Measurements from ENCODE around the gene GRID1. TPM values are rescaled to one million over a fixed set of nuclear protein-coding genes. Genes with fewer than 3 reads are reported as not detected.

GRID1 gene
- total RNA-seq, 4 donors from 2014 or later, result 0.40 to 1.9 (median 1.00) TPM

DNA sequence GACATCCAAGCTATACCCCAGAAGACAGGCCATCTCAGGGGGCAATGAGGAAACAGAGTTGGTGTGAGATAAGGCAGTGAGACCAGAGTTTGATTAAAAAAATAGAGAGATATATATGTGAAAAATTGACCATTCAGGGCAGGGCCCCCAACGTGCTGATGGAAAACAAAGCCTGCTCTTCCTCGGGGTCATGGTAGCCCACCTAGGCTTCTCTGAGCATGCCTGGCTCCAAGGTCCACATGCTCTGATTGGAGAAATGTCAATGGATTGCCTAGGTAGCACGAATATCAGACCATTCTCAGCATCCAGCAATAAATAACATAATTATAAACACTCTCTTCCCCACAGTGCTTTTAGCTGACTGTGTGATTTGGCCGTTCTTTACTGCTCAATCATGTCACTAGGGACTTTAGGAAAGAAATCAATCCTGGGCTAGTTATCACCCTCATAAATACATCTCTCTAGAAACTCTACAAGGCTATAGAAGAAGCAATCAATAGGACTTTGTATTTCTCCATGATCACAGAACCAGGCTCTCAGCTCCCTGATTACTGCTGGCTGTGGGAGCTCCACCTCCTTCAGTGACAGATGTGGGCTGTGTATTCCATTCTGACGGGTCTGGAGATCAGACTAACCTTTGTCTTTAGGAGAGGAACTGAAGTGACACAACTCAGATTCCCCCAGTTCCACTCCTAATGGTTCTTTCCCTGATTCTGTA lies 766.4 kb downstream of the GRID1 start:
- DNase-seq, result no peak
- intact Hi-C loops (cut with DNase I; ENCODE audit: low total_unique reads) (no loop called here), in situ Hi-C loops (cut with MboI; ENCODE audit: low pct_ligation_motif_present in 1 of 4, low pct_unique_long_range_greater_than_20kb in 1 of 4, low sequenced_read_pairs in 3 of 4) (no loop called here)
- no peaks in the 10 kb centered on the region for H3K4me1 ChIP-seq
- no peaks in the 10 kb centered on the region for H3K36me3 ChIP-seq
- no peak overlapping the region for H3K27ac ChIP-seq
- no peaks in the 10 kb centered on the region for H3K9me3 ChIP-seq
- TF ChIP-seq POLR2AphosphoS5 (IDR thresholded peaks at IDR 0.05) (no peak), POLR2A (IDR thresholded peaks at IDR 0.05) (no peak)
- TF ChIP-seq, protein P1, sequence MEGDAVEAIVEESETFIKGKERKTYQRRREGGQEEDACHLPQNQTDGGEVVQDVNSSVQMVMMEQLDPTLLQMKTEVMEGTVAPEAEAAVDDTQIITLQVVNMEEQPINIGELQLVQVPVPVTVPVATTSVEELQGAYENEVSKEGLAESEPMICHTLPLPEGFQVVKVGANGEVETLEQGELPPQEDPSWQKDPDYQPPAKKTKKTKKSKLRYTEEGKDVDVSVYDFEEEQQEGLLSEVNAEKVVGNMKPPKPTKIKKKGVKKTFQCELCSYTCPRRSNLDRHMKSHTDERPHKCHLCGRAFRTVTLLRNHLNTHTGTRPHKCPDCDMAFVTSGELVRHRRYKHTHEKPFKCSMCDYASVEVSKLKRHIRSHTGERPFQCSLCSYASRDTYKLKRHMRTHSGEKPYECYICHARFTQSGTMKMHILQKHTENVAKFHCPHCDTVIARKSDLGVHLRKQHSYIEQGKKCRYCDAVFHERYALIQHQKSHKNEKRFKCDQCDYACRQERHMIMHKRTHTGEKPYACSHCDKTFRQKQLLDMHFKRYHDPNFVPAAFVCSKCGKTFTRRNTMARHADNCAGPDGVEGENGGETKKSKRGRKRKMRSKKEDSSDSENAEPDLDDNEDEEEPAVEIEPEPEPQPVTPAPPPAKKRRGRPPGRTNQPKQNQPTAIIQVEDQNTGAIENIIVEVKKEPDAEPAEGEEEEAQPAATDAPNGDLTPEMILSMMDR (IDR thresholded peaks at IDR 0.05), result no peak
- no peak overlapping the region for H3K4me3 ChIP-seq
- 59 to 74% methylated on average over 4 to 5 of the region's 5 CpGs for WGBS, 2 donors (ENCODE audit: low coverage in 1 of 2)
- H3K27me3 ChIP-seq, result no peaks in the 10 kb centered on the region

DNA sequence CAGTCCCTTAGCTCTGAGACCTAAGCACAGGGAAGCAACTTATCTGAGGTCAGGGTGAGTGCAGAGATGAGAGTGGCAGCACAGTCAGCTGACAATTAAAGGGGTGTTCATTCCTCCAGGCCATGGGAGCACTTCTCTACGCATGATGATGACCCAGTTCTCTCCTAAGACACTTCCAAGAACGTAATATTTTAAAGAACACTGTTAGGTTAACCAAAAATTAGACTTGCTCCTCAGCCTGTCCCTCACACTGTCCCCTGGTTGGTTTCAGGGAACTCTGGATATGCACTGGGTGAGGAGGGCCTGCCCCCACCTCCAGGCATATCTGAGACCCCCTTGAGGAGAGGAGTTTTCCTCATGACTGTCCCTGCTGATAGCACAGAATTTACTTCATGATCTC lies 767.5 kb downstream of the GRID1 start:
- intact Hi-C loops (cut with DNase I; ENCODE audit: low total_unique reads), result no loop called here
- no peaks in the 10 kb centered on the region for H3K36me3 ChIP-seq

DNA sequence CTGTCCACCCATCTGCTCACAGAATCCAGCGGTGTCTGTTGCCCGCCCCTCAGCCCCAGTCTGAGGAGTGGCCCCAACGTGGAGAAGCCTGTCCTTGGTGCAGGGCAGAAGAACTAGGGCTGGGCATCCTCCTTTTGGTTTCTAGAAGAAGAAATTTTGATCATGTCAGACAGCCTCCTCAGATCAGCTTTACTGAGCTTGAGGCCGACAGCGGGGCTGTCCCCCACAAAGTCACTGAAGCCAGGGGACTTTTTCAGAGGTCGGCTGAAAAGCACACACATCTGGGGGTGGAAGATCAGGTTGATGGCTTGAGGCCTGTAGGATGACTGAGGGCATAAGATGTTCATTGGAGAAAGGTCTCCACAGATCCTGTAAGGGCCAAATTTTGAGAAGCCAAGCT lies 767.9 kb downstream of the GRID1 start:
- H3K27ac ChIP-seq, result no peak overlapping the region
- H3K9me3 ChIP-seq, result no peaks in the 10 kb centered on the region
- no peaks in the 10 kb centered on the region for H3K4me1 ChIP-seq
- no peaks in the 10 kb centered on the region for H3K27me3 ChIP-seq
- 40 to 75% methylated on average over 1 to 6 of the region's 6 CpGs for WGBS, 2 donors (ENCODE audit: low coverage in 1 of 2)
- intact Hi-C loops (cut with DNase I; ENCODE audit: low total_unique reads) (no loop called here), in situ Hi-C loops (cut with MboI; ENCODE audit: low pct_ligation_motif_present in 1 of 4, low pct_unique_long_range_greater_than_20kb in 1 of 4, low sequenced_read_pairs in 3 of 4) (no loop called here)
- no peak overlapping the region for H3K4me3 ChIP-seq
- no peak for TF ChIP-seq POLR2AphosphoS5 (IDR thresholded peaks at IDR 0.05)
- TF ChIP-seq, protein P1 (IDR thresholded peaks at IDR 0.05), result no peak
- TF ChIP-seq POLR2A (IDR thresholded peaks at IDR 0.05), result no peak
- TF ChIP-seq EP300 (IDR thresholded peaks at IDR 0.05; ENCODE audit: low read depth), result no peak
- no peak for DNase-seq
- no peaks in the 10 kb centered on the region for H3K36me3 ChIP-seq

More for the DNA sequence above, 767.5 kb downstream of the GRID1 start:
- no peak overlapping the region for H3K27ac ChIP-seq
- 88% methylated on average over 2 of the region's 2 CpGs; no CpG with 5 or more reads in 1 of the 2 donors for WGBS, 2 donors (ENCODE audit: low coverage in 1 of 2)
- TF ChIP-seq POLR2AphosphoS5 (IDR thresholded peaks at IDR 0.05) (no peak), POLR2A (IDR thresholded peaks at IDR 0.05) (no peak)
- no peaks in the 10 kb centered on the region for H3K4me1 ChIP-seq
- in situ Hi-C loops (cut with MboI; ENCODE audit: low pct_ligation_motif_present in 1 of 4, low pct_unique_long_range_greater_than_20kb in 1 of 4, low sequenced_read_pairs in 3 of 4), result no loop called here
- no peak overlapping the region for H3K4me3 ChIP-seq
- no peaks in the 10 kb centered on the region for H3K9me3 ChIP-seq
- no peak for DNase-seq
- no peaks in the 10 kb centered on the region for H3K27me3 ChIP-seq

GRCh38 chr10:85597006-85597405 lies 769.6 kb downstream of the GRID1 start:
- Histone ChIP-seq H3K27ac (no peak overlapping the region), H3K27me3 (no peaks in the 10 kb centered on the region), H3K4me1 (no peaks in the 10 kb centered on the region), H3K4me3 (no peak overlapping the region), H3K36me3 (no peaks in the 10 kb centered on the region), H3K9me3 (no peaks in the 10 kb centered on the region)
- in situ Hi-C loops (cut with MboI; ENCODE audit: low pct_ligation_motif_present in 1 of 4, low pct_unique_long_range_greater_than_20kb in 1 of 4, low sequenced_read_pairs in 3 of 4), result no loop called here
- TF ChIP-seq, protein P1 (IDR thresholded peaks at IDR 0.05), result no peak
- TF ChIP-seq POLR2A (IDR thresholded peaks at IDR 0.05), result no peak
- no peak for TF ChIP-seq EP300 (IDR thresholded peaks at IDR 0.05; ENCODE audit: low read depth)
- TF ChIP-seq POLR2AphosphoS5 (IDR thresholded peaks at IDR 0.05), result no peak
- 90 to 100% methylated on average over 1 to 5 of the region's 5 CpGs for WGBS, 2 donors (ENCODE audit: low coverage in 1 of 2)
- no peak for DNase-seq
- intact Hi-C loops (cut with DNase I; ENCODE audit: low total_unique reads), result no loop called here

DNA sequence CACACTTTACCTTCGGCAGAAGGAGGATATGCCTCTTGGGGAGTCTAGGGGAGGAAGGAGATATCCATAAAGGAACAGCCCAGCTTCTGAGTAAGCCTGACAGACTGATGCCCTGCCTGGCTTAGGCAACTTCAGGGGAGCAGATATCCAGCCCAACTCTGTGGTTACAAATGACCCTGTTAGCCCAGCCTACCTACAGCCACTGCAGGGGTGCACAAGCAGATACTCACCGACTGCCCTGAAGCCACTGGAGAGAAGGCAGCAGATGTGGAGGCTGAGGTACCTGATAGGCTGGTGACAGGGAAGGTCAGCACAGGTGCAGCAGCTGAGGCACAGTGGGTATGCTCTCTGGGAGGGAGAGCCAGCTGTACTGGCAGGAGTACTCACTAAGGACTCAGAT lies 770.2 kb downstream of the GRID1 start:
- Histone ChIP-seq H3K4me3 (no peak overlapping the region), H3K27me3 (no peaks in the 10 kb centered on the region), H3K36me3 (no peaks in the 10 kb centered on the region), H3K27ac (no peak overlapping the region), H3K9me3 (no peaks in the 10 kb centered on the region), H3K4me1 (no peaks in the 10 kb centered on the region)
- 82 to 100% methylated on average over 1 to 2 of the region's 2 CpGs for WGBS, 2 donors (ENCODE audit: low coverage in 1 of 2)
- in situ Hi-C loops (cut with MboI; ENCODE audit: low pct_ligation_motif_present in 1 of 4, low pct_unique_long_range_greater_than_20kb in 1 of 4, low sequenced_read_pairs in 3 of 4) (no loop called here), intact Hi-C loops (cut with DNase I; ENCODE audit: low total_unique reads) (no loop called here)
- DNase-seq, result no peak
- TF ChIP-seq, protein P1 (IDR thresholded peaks at IDR 0.05), result no peak
